ENCODE measurements around the gene UNC5C. TPM values are rescaled to one million over a fixed set of nuclear protein-coding genes. Genes with fewer than 3 reads are reported as not detected.

Gene UNC5C
- total and polyA plus RNA-seq, 2 of the 8 experiments (the other 6 are each of a cell fraction or from before 2014, with no cell fraction given), result 0.30 to 1.3 TPM

DNA sequence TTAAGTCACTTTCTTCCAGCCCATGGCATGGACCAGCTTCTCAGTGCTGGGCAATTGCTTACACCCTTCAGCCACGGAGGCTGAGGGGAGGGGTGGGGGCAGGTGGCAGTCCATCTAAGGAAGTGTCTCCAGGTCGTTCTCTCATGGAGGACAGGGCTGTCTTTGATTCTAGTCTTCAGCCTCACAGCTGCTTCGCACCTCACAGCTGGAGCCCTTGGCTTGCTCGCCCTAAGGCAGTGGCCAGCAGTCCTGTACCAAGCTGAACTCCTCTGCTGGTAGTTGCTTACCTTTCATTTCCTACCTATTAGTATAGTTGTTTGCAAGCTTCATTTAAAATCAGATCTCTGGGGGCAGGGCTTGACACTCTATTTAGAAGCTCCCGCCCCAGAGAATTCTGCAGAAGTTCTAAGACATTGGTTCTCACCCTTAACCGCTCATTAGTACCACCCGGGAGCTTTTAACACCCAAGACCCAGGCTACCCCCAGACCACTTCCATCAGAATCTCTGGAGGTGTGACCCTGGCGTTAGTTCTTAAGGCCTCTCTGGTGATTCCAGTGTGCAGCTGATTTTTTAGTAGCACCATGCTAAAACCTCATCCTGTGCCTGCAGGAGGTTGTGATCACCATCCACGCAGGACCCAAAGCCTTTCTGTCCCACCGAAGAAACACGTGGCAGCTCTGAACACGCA, 386.8 kb downstream of the UNC5C start (continued):
- TF ChIP-seq ZNF274 (IDR thresholded peaks at IDR 0.05; ENCODE audit: borderline replicate concordance, extremely low read depth, low read length), result no peak
- no peak for TF ChIP-seq TAF7 (optimal IDR thresholded peaks at IDR 0.05; ENCODE audit: borderline replicate concordance, low read depth, low read length)
- TF ChIP-seq FOSL1 (IDR thresholded peaks at IDR 0.05; ENCODE audit: insufficient read depth, low read depth, low read length), result no peak
- TF ChIP-seq CBX5 (IDR thresholded peaks at IDR 0.05; ENCODE audit: low read depth, low read length), result no peak
- TF ChIP-seq MAFK (IDR thresholded peaks at IDR 0.05; ENCODE audit: low read depth, low read length), result no peak
